22Rv1 (cell line): ENCODE data around the gene PBX1.

Experiments used
- CTCF ChIP-seq: fragments of 450-650 bp; IDR thresholded peaks from 2 replicates; pipeline ENCODE4 v1.5.1; 2017; ENCODE audit warnings: mild to moderate bottlenecking
- ZFX ChIP-seq: fragments of 450-650 bp; IDR thresholded peaks from 2 replicates; pipeline ENCODE4 v1.6.1; 2017; ENCODE audit warnings: antibody characterized with exemption, borderline replicate concordance

- TF ChIP-seq CTCF (no peak), ZFX (no peak)
Measured at GRCh38 chr1:164577291-164577690, 18.3 kb downstream of the PBX1 start.
